NOMO-1 treated with DMSO at 0.1 percent for 48 hours (cell line): ENCODE results near the gene NKAIN2.
"Not testable (repeated sequence)": the region's sequence is repeated elsewhere in the genome, so short reads cannot be mapped to it uniquely, and the experiment has no call there.

Experiments
- DNase-seq: peaks from one replicate; lab custom pipeline; 2025; ENCODE audit not compliant: unreplicated experiment; lab: John Stamatoyannopoulos, UW

NKAIN2 gene

DNA sequence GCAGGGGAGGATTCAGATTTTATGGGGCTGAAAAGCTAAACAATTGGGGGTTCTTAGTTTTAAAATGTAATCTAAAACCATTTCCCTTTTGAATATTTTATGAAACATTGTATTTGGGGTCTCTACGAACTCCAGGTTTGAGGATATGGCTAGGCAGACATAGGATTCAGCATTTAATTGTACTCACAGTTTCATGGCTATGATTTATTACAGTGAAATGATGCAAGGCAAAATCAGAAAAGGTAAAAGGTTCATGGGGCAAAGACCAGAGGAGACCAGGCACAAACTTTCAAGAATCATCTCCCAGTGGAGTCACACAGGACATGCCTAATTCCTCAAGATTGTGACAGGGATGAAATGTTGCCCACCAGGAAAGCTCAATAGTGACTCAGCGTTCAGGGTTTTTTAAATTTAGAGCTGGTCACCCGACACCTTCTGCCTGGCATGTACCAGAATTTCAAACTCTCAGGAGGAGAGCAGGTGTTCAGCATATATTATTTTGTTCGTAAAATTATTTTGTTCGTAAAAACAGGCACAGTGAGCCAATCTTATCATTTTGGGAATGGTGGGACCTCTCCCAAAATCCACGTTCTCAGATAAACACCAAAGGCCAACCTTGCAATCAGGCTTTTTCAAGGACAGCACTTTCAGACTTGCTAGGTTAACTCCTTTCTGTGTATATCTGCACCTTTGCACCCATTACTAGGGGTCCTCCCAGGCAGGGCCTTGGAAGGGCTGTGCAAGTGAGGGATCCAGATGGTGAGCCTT lies 270.3 kb downstream of the NKAIN2 start:
- DNase-seq, result no peak

DNA sequence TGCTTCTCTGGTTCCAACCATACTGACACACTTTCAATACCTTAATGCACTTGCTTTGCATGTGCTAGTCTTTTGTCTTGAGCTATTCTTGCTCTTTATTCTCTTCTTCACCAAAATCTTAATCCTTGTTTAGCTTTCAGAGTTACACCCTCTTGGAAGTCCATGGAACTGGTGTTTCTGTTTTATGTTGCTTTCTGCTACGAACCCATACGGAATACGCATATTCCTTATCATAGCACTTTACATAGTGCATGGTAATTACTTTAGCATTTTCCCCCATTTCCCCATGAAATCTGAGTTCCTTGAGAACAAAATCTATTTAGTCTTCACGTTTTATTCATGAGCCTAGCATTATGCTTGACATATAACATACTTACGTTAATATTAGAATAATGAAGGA lies 270.9 kb downstream of the NKAIN2 start:
- DNase-seq, result no peak

- DNase-seq, result no peak
Observed at GRCh38 chr6:124076336-124077048, 272.8 kb downstream of the NKAIN2 start.

DNA sequence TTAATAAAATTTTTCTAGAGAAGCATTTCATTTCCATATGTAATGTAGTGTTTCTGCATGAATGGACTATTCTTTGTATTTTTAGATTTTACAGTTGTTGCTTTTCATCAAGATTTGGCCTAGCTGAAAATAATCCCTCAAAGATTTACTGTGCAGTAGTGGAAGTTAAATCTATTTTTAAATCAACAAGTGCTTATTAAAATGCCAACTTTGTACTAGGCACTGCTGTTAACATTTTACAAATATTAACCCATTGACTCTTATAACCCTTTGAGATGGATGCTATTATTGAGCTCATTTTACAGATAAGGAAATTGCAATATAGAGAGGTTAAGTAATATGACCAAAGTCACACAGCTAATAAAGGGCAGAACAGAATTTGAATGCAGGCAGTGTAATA lies 274.5 kb downstream of the NKAIN2 start:
- DNase-seq, result no peak

DNA sequence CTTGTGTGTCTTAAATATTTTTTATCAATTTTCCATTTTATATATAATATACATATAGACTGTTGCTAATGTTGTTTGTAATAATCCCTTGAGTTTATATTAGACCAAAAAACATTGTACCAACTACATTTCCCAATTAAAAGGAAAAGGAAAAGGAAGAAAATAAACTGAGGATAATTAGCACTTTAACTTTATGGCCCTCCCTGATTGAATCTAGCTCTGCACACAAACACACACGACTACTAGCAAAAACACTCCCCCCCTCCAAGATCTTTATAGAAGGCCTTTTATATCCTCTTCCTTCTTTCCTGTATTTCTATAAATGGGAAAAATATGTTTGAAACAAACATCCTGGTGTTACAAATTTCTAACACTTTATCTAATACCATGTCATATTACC lies 276.8 kb downstream of the NKAIN2 start:
- no peak for DNase-seq

- no peak for DNase-seq
Observed at GRCh38 chr6:124090491-124090890, 286.8 kb downstream of the NKAIN2 start.

GRCh38 chr6:124099520-124099919 lies 295.9 kb downstream of the NKAIN2 start:
- no peak for DNase-seq

- no peak for DNase-seq
Observed at GRCh38 chr6:124110514-124110913, 306.8 kb downstream of the NKAIN2 start.

DNA sequence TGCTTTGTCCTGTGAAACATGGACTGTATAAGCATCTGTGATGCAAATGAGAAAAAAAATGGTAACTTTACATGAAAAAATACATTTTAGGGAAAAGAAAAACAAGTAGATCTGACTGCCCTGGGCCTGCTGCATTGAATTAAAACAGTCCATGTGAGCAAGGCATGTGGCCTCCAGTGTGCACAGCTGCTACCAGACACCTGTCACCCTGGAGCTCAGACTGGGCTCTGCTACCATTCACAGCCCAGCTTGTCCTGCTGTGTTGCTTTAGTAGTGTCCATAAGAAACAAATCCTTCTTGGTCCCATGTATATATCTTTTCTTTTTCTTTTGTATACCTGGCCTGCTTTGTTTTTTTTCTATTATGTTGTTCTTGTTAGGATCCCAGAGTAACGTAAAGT lies 315.9 kb downstream of the NKAIN2 start:
- no peak for DNase-seq

DNA sequence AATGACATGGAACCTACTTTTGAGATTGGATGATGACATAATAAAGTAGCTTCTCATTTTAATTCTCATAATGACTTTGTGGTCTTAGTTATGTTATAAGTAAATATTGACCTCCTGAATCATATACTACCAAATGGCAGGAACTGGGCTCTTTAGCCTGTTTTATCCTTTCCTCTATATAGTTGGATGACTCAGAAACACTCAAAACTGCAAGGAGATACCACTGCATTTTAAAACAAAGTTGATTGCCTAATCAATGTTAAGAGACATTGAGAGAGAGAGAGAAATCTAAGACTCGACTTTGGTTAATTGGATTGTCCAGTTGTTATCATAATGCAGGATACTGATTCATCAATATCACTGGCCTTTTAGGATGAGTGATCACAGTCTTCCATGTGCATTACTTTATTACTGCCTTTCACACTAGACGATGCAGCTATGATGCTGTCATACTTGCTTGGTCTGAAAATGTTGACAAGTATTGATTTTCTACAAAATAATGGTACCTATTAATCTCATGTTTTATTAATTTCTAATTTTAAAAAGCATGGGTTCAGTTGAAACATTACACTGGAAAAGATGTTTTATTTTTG lies 320.0 kb downstream of the NKAIN2 start:
- no peak for DNase-seq

DNA sequence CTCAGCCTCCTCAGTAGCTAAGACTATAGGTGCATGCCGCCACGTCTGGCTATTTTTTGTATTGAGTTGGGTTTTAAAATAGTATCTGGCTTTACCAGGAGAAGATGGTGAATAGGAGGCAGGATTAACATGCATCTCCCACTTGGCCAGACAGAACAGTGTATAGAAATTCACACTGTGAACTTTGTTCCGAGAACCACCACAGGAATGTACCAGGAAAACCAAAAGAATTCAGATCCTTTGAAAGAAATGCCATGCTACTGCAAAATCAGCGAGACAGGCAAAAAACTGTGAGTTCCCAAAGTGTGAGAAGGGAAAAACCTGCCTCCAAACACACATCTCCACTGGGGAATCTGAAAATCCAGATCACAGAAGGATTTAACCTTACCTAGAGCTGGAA lies 327.6 kb downstream of the NKAIN2 start:
- DNase-seq, result no peak

- no peak for DNase-seq
Observed at GRCh38 chr6:124131779-124132178, 328.1 kb downstream of the NKAIN2 start.

GRCh38 chr6:124132256-124132655 lies 328.6 kb downstream of the NKAIN2 start:
- DNase-seq, result no peak

DNA sequence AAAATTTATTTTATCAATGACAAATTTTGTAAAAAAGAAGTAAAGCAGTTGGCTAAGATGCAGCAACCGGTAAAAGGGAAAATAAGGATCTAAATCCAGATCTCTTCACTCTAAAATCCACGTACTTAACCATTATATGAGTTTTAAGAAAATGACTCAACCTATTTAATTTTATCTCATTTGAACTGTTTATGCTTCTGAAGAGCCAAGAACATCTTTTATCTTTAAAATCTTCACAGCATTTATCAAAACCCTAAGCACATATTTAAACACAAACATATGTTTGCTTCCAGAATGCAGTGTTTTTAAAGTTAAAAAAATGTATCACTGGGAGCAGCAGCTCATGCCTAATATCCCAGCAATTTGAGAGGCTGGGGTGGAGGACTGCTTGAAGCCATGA lies 339.2 kb downstream of the NKAIN2 start:
- DNase-seq, result no peak

- no peak for DNase-seq
Observed at GRCh38 chr6:124143435-124143834, 339.8 kb downstream of the NKAIN2 start.

DNA sequence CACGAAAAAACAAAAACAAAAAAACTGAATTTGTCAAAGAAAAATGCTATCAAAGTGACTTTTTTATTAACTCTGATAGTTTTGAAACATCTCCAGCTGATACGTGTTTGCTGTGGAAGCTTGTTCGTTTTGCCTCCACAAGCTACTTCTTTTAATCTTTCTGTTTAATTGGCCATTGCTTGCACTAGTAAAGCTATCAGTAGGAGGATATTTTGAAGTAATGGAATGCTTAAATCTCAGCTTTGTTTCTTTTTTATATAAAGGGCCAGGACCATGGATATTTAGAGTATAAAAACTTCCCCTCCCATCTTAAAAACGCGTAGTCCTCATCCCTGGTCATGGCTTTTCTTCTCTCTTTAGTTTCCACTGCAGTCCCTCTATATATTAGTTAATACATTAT lies 344.0 kb downstream of the NKAIN2 start:
- no peak for DNase-seq

DNA sequence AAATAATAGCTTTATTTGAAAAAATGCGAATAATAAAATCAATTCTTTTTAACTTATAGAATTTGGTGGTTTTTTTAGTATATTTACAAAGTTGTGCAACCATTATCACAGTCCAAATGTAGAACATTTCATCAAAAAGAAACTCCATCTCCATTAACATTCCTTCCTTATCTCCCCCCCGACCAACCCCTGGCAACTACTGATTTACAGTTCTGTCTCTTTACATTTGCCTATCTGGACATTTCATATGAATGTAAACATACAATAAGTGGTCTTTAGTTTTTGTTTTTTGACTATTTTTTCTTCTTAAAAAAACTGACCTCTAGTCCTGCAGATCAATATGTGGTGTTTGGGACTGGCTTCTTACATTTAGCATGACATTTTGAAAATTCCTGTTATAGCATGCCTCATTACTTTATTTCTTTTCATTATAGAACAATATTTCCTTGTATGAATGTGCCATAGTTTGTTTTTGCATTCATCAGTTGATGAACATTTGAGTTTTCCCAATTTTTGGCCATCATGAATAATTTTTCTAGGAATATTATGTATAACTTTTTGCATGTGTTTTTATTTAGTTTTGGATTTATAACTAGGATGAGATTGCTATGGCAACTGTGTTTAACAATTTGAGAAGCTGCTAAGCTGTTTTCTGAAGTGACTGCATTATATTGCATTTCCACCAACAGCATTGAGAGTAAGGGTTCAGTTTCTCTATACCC lies 344.7 kb downstream of the NKAIN2 start:
- no peak for DNase-seq

GRCh38 chr6:124149646-124150045 lies 346.0 kb downstream of the NKAIN2 start:
- DNase-seq, result no peak

GRCh38 chr6:124158024-124158423 lies 354.4 kb downstream of the NKAIN2 start:
- DNase-seq, result no peak

DNA sequence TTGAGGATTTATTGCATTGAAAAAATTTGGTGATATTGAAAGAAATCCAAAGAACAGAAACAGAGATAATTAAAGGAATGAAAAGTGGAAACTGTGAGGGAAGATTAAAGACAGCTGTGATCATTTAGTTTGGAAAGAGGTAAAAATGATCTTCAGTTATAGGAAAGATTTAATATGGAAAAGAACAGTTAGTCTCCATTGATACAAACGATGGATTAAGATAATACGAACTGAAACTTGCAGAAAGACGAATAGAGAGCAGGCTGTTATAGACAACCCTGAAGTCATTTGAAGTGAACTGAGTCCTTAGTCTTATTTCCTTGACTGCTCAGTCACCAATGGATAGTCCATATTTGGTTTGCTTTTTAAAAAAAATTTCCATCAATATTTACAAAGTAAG lies 360.0 kb downstream of the NKAIN2 start:
- no peak for DNase-seq

DNA sequence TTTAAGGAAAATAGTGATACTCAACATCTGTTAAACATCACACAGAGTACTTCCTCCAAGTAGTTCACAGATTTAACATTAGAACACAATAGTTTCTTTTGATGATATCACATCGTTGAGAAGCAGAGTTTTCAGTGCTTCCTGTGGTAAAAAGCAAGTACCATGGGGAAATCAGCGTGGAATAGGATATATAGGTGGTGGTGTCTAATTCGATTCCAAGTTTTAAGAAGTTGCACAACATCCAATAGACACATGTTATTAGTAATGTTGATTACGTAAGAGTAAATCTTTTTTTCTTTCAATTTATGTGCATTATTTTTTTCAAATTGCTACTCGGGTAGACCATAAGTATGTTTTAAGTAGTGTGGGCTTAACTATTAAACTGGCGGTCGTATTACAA lies 360.7 kb downstream of the NKAIN2 start:
- DNase-seq, result no peak

DNA sequence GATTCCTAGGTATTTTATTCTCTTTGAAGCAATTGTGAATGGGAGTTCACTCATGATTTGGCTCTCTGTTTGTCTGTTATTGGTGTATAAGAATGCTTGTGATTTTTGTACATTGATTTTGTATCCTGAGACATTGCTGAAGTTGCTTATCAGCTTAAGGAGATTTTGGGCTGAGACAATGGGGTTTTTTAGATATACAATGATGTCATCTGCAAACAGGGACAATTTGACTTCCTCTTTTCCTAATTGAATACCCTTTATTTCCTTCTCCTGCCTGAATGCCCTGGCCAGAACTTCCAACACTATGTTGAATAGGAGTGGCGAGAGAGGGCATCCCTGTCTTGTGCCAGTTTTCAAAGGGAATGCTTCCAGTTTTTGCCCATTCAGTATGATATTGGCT lies 363.6 kb downstream of the NKAIN2 start:
- DNase-seq, result not testable (repeated sequence)
